ENCODE results near the gene PLEKHM2. TPM values are rescaled to one million over a fixed set of nuclear protein-coding genes. Genes with fewer than 3 reads are reported as not detected.

The PLEKHM2 gene
- total RNA-seq, 2 donors from 2014 or later = 54.8 to 72.8 TPM

DNA sequence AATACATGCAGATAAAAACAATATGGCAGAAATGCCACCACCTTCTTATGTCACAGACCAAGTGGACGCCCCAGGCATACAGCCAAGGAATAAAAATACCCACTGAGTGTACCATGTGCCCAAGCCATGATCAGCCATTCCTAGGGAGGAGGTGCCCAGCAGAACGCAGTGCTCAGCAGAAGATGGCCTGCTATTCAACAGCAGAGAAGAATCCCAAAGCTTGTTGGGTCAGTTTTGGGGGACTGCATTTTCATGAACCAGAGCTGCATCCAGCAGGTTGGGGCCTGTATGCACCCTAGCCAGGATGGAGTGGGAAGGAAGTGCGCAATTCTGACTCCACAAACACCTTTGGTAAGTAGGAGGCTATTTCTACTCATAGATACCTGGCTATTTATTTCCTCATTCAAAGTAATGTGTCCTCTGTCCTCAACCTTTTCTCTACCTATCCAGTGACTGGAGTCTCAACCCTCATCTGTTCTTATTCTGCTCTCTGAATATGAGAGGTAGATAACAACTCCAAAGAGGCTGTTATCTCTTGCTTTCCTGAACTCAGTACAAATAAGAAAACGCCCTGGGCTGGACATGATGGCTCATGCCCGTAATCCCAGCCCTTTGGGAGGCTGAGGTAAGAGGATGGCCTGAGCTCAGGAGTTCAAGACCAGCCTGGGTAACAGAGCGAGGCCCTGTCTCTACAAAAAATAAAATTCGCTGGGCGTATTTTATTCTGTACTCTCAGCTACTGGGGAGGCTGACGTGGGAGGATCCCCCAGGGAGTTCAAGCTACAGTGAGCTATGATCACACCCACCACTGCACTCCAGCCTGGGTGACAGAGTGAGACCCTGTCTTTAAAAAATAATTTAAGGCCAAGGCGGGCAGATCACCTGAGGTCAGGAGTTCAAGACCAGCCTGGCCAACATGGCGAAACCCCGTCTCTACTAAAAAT lies 2.5 kb upstream of the PLEKHM2 start:
- no peak for ATAC-seq
- no peaks in the 10 kb centered on the region for H3K27me3 Mint-ChIP-seq

DNA sequence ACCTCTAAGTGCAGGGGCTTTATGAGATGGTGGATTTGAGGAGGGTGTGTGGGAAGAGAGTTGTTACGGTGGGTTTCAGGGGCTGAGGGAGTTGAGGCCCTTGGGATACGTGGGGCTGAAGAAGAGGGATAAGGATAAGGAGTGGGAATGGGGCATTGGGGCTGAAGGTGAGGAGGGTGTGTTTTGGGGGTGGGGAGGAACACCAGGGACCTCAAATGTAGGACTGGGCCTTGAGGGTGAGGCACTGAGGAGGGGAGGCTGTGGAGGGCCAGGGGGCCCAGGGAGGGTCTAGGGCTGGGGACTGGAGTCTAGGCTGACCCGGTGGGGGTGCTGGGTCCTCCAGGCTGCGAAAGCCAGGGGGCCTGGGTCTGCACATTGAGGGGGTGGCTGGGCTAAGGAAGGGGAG lies 1.2 kb upstream of the PLEKHM2 start:
- no peaks in the 10 kb centered on the region for H3K9me3 ChIP-seq (ENCODE audit: control insufficient read depth, low read length, poor library complexity, severe bottlenecking)
- Mint-ChIP-seq H3K4me1 (peaks cover 24% of the 10 kb centered on the region), H3K4me3 (peak overlapping the region; percentile 91), H3K27me3 (no peaks in the 10 kb centered on the region), H3K36me3 (ENCODE audit: low read depth) (no peaks in the 10 kb centered on the region), H3K27ac (peak overlapping the region; percentile 87)
- DNase-seq = no peak
- no peak for ATAC-seq

More for the DNA sequence above, 2.5 kb upstream of the PLEKHM2 start:
- Mint-ChIP-seq H3K4me1 (peaks cover 17% of the 10 kb centered on the region), H3K27ac (no peak overlapping the region), H3K36me3 (ENCODE audit: low read depth) (no peaks in the 10 kb centered on the region), H3K4me3 (peak overlapping the region; percentile 36)
- no peak for DNase-seq
- H3K9me3 ChIP-seq (ENCODE audit: control insufficient read depth, low read length, poor library complexity, severe bottlenecking) = no peaks in the 10 kb centered on the region

GRCh38 chr1:15683345-15684039 lies 628 bp upstream of the PLEKHM2 start:
- H3K27me3 Mint-ChIP-seq = no peaks in the 10 kb centered on the region
- peak overlapping the region; percentile 87 for H3K27ac Mint-ChIP-seq
- no peaks in the 10 kb centered on the region for H3K36me3 Mint-ChIP-seq (ENCODE audit: low read depth)
- peaks cover 26% of the 10 kb centered on the region for H3K4me1 Mint-ChIP-seq
- H3K4me3 Mint-ChIP-seq = peak overlapping the region; percentile 91
- DNase-seq (no peak), ATAC-seq (no peak)
- H3K9me3 ChIP-seq (ENCODE audit: control insufficient read depth, low read length, poor library complexity, severe bottlenecking) = no peaks in the 10 kb centered on the region

GRCh38 chr1:15684468-15685291 lies 560 bp downstream of the PLEKHM2 start:
- peak; percentile 55 for ATAC-seq
- DNase-seq = peak in 2 of 3 donors; percentile 19 to 22
- H3K27me3 Mint-ChIP-seq = no peaks in the 10 kb centered on the region
- no peaks in the 10 kb centered on the region for H3K36me3 Mint-ChIP-seq (ENCODE audit: low read depth)
- H3K4me1 Mint-ChIP-seq = peaks cover 28% of the 10 kb centered on the region
- H3K27ac Mint-ChIP-seq = peak overlapping the region; percentile 87
- H3K4me3 Mint-ChIP-seq = peak overlapping the region; percentile 90
- no peaks in the 10 kb centered on the region for H3K9me3 ChIP-seq (ENCODE audit: control insufficient read depth, low read length, poor library complexity, severe bottlenecking)

DNA sequence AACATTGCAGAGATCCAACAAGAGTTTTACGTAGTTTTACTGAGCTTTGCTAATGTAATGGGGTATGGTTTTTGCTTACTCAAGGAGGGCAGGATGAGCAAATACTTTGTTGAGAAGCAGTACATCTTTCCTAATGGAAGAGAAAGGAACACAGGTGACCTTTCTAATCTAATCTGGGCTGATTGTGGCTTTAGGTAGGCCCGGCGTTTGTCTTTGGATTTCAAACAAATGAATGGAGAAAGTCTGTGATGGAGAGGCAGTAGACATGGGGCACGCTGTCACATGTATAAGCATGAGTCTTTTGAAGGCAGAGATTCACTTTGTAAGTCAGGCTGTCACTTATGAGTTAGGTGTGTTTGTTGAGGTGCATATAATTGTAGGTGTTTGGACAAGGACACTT lies 1.7 kb downstream of the PLEKHM2 start:
- DNase-seq (no peak), ATAC-seq (no peak)
- no peaks in the 10 kb centered on the region for H3K9me3 ChIP-seq (ENCODE audit: control insufficient read depth, low read length, poor library complexity, severe bottlenecking)
- H3K36me3 Mint-ChIP-seq (ENCODE audit: low read depth) = peaks cover 2% of the 10 kb centered on the region
- H3K27me3 Mint-ChIP-seq = no peaks in the 10 kb centered on the region
- H3K27ac Mint-ChIP-seq = peak overlapping the region; percentile 81
- H3K4me3 Mint-ChIP-seq = peak overlapping the region; percentile 83
- H3K4me1 Mint-ChIP-seq = peaks cover 31% of the 10 kb centered on the region

DNA sequence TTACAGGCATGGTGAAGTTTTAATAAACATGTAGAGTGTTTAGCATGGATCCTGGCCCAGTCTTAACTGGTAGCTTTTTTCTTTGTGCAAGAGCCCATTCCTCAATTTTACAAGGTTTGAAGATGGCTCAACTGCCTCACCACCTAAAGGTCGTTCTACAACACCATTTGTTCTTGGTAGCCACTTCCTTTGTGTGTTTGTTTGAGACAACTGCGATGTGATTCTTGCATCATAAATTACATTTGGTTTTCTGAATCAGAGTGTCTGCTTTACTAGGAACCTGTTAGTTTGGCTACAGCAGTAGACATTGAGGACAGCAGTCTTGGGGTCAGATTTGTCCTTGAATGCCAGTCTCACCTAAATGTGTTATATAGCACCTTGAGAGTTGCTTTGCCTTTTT lies 3.3 kb downstream of the PLEKHM2 start:
- Mint-ChIP-seq H3K27me3 (no peaks in the 10 kb centered on the region), H3K36me3 (ENCODE audit: low read depth) (peaks cover 2% of the 10 kb centered on the region), H3K4me1 (peaks cover 34% of the 10 kb centered on the region), H3K4me3 (no peak overlapping the region), H3K27ac (no peak overlapping the region)
- DNase-seq (no peak), ATAC-seq (no peak)
- H3K9me3 ChIP-seq (ENCODE audit: control insufficient read depth, low read length, poor library complexity, severe bottlenecking) = no peaks in the 10 kb centered on the region

GRCh38 chr1:15690317-15690716 lies 6.2 kb downstream of the PLEKHM2 start:
- H3K4me1 Mint-ChIP-seq = peaks cover 31% of the 10 kb centered on the region
- no peak overlapping the region for H3K4me3 Mint-ChIP-seq
- no peak for ATAC-seq
- H3K36me3 Mint-ChIP-seq (ENCODE audit: low read depth) = peaks cover 2% of the 10 kb centered on the region
- H3K9me3 ChIP-seq (ENCODE audit: control insufficient read depth, low read length, poor library complexity, severe bottlenecking) = no peaks in the 10 kb centered on the region
- no peak for DNase-seq
- H3K27ac Mint-ChIP-seq = peak overlapping the region; percentile 43
- H3K27me3 Mint-ChIP-seq = no peaks in the 10 kb centered on the region

- H3K9me3 ChIP-seq (ENCODE audit: control insufficient read depth, low read length, poor library complexity, severe bottlenecking) = no peaks in the 10 kb centered on the region
- H3K36me3 Mint-ChIP-seq (ENCODE audit: low read depth) = peaks cover 2% of the 10 kb centered on the region
- ATAC-seq (no peak), DNase-seq (no peak)
- no peak overlapping the region for H3K4me3 Mint-ChIP-seq
- H3K27me3 Mint-ChIP-seq = no peaks in the 10 kb centered on the region
- peak overlapping the region; percentile 47 for H3K27ac Mint-ChIP-seq
- H3K4me1 Mint-ChIP-seq = peaks cover 27% of the 10 kb centered on the region
These were observed 7.4 kb downstream of the PLEKHM2 start for GRCh38 chr1:15691434-15692032.

- H3K36me3 Mint-ChIP-seq (ENCODE audit: low read depth) = peaks cover 2% of the 10 kb centered on the region
- H3K27ac Mint-ChIP-seq = peak overlapping the region; percentile 67
- no peaks in the 10 kb centered on the region for H3K27me3 Mint-ChIP-seq
- peaks cover 29% of the 10 kb centered on the region for H3K4me1 Mint-ChIP-seq
- no peak for ATAC-seq
- DNase-seq = no peak
- H3K9me3 ChIP-seq (ENCODE audit: control insufficient read depth, low read length, poor library complexity, severe bottlenecking) = no peaks in the 10 kb centered on the region
- H3K4me3 Mint-ChIP-seq = no peak overlapping the region
These were observed 8.1 kb downstream of the PLEKHM2 start for GRCh38 chr1:15692121-15692682.

- H3K9me3 ChIP-seq (ENCODE audit: control insufficient read depth, low read length, poor library complexity, severe bottlenecking) = no peaks in the 10 kb centered on the region
- Mint-ChIP-seq H3K4me3 (no peak overlapping the region), H3K4me1 (peaks cover 23% of the 10 kb centered on the region), H3K27me3 (no peaks in the 10 kb centered on the region), H3K36me3 (ENCODE audit: low read depth) (peaks cover 2% of the 10 kb centered on the region), H3K27ac (peak overlapping the region; percentile 67)
- ATAC-seq (no peak), DNase-seq (no peak)
These were observed 9.3 kb downstream of the PLEKHM2 start for GRCh38 chr1:15693371-15693770.

- Mint-ChIP-seq H3K36me3 (ENCODE audit: low read depth) (no peaks in the 10 kb centered on the region), H3K27ac (peak overlapping the region; percentile 84), H3K4me1 (peaks cover 20% of the 10 kb centered on the region), H3K4me3 (peak overlapping the region; percentile 89), H3K27me3 (no peaks in the 10 kb centered on the region)
- no peak for DNase-seq
- no peaks in the 10 kb centered on the region for H3K9me3 ChIP-seq (ENCODE audit: control insufficient read depth, low read length, poor library complexity, severe bottlenecking)
- ATAC-seq = peak; percentile 90
These were observed 12.9 kb downstream of the PLEKHM2 start for GRCh38 chr1:15696956-15697521.

DNA sequence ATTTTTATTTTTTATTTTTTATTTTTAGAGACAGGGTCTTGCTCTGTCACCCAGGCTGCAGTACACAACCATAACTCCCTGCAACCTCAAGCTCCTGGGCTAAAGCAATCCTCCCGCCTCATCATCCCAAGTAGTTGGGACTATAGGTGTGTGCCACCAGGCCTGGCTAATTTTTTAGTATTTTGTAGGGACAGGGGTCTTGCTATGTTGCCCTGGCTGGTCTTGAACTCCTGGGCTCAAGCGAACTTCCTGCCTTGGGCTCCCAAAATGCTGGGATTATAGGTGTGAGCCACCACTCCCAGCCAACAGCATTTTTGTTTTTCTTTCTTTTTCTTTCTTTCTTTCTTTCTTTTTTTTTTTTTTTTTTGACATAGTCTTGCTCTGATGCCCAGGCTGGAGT lies 14.1 kb downstream of the PLEKHM2 start:
- H3K9me3 ChIP-seq (ENCODE audit: control insufficient read depth, low read length, poor library complexity, severe bottlenecking) = no peaks in the 10 kb centered on the region
- Mint-ChIP-seq H3K36me3 (ENCODE audit: low read depth) (no peaks in the 10 kb centered on the region), H3K4me1 (peaks cover 16% of the 10 kb centered on the region), H3K27me3 (no peaks in the 10 kb centered on the region), H3K27ac (peak overlapping the region; percentile 67), H3K4me3 (peak overlapping the region; percentile 12)
- ATAC-seq (no peak), DNase-seq (no peak)

Measured in T-helper 17 cell (primary cell).